ENCODE data around the gene FAM171A2. TPM values are rescaled to one million over a fixed set of nuclear protein-coding genes. Genes with fewer than 3 reads are reported as not detected.

Gene FAM171A2
- total and polyA plus RNA-seq, 2 donors from 2014 or later = 0.94 to 1.6 TPM

DNA sequence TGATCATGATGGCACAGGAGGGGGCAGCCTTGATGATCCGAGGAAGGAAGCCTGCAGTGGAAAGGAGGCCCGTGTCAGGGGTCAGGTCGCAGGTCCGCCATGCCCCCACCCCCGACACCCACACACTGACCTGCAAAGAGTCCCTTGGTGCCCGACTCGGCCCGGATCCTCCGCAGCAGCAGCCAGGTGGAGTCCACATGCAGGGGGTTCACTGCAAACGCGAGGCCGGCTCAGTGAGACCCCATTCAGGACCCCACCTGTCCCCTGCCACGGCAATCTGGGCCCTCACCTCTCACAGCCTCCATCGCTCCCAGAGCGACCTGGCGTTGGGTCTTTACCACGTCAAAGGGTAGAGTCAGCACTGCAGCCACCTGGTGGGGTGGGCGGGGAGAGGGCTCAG, 43.6 kb downstream of the FAM171A2 start:
- Histone ChIP-seq H3K4me3 (ENCODE audit: low read length in 3 of 3) (no peak overlapping the region), H3K9ac (ENCODE audit: low read length in 3 of 3) (no peak overlapping the region), H3K4me1 (ENCODE audit: control insufficient read depth in 2 of 3, insufficient read depth in 2 of 3, low read depth in 1 of 3, low read length in 3 of 3) (peaks cover 0 to 11% (median 0%) of the 10 kb centered on the region in 3 donors), H3K27ac (ENCODE audit: low read depth in 2 of 2, low read length in 2 of 2) (no peak overlapping the region), H3K36me3 (ENCODE audit: control insufficient read depth in 2 of 3, insufficient read depth in 3 of 3, low read length in 3 of 3) (peaks cover 0 to 25% (median 16%) of the 10 kb centered on the region in 3 donors), H3K9me3 (ENCODE audit: control insufficient read depth in 2 of 3, insufficient read depth in 1 of 3, low read length in 3 of 3) (no peaks in the 10 kb centered on the region), H3K27me3 (ENCODE audit: control insufficient read depth, insufficient read depth, low read length) (peaks cover 13% of the 10 kb centered on the region)
- TF ChIP-seq, protein P1, sequence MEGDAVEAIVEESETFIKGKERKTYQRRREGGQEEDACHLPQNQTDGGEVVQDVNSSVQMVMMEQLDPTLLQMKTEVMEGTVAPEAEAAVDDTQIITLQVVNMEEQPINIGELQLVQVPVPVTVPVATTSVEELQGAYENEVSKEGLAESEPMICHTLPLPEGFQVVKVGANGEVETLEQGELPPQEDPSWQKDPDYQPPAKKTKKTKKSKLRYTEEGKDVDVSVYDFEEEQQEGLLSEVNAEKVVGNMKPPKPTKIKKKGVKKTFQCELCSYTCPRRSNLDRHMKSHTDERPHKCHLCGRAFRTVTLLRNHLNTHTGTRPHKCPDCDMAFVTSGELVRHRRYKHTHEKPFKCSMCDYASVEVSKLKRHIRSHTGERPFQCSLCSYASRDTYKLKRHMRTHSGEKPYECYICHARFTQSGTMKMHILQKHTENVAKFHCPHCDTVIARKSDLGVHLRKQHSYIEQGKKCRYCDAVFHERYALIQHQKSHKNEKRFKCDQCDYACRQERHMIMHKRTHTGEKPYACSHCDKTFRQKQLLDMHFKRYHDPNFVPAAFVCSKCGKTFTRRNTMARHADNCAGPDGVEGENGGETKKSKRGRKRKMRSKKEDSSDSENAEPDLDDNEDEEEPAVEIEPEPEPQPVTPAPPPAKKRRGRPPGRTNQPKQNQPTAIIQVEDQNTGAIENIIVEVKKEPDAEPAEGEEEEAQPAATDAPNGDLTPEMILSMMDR (IDR thresholded peaks at IDR 0.05; ENCODE audit: borderline replicate concordance, extremely low read depth, insufficient read depth) = no peak
- FAIRE-seq (no peak), DNase-seq (no peak)
- intact Hi-C loops (cut with DNase I) = no loop called here

DNA sequence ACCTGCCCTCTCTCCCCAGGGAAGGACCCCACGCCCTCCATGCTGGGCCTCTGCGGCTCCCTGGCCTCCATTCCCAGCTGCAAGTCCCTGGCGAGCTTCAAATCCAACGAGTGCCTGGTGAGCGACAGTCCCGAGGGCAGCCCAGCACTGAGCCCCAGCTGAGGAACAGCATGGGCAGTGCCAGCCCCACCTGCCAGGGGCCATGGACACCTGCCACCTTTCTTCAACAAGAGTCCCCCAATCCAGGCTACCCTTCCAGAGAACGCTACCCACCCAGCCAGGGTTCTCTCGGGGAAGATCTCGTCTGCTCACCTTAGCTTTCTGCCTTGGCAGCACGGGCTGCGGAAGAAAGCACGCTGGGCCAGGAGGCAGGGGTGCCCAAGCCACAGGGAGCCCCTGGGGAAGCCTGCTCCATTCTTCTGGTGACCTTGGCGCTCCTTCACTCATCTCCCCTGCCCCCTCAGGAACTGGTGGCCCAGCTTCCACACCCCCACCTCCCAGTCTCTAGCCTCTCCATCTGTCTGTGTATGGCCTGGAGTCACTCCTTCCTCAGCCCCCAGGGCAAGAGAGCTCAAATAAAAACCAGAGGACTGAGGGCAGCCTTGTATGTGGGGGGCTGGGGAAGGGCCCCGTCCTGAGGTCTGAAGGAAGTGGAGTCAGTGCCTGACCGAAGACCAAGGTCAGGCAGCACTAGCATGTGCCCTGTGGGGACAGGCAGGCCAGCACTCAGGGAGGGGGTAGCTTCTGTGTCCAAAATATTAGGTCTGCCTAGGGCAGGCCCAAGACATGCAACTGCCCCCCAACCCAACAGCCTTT, 45.4 kb downstream of the FAM171A2 start:
- Histone ChIP-seq H3K4me1 (ENCODE audit: control insufficient read depth in 2 of 3, insufficient read depth in 2 of 3, low read depth in 1 of 3, low read length in 3 of 3) (peaks cover 0 to 8% (median 0%) of the 10 kb centered on the region in 3 donors), H3K27ac (ENCODE audit: low read depth in 2 of 2, low read length in 2 of 2) (no peak overlapping the region), H3K4me3 (ENCODE audit: low read length in 3 of 3) (no peak overlapping the region), H3K9me3 (ENCODE audit: control insufficient read depth in 2 of 3, insufficient read depth in 1 of 3, low read length in 3 of 3) (no peaks in the 10 kb centered on the region), H3K27me3 (ENCODE audit: control insufficient read depth, insufficient read depth, low read length) (peaks cover 19% of the 10 kb centered on the region), H3K9ac (ENCODE audit: low read length in 3 of 3) (no peak overlapping the region), H3K36me3 (ENCODE audit: control insufficient read depth in 2 of 3, insufficient read depth in 3 of 3, low read length in 3 of 3) (peaks cover 0 to 25% (median 16%) of the 10 kb centered on the region in 3 donors)
- TF ChIP-seq, protein P1 (IDR thresholded peaks at IDR 0.05; ENCODE audit: borderline replicate concordance, extremely low read depth, insufficient read depth) = no peak
- no peak for DNase-seq
- no peak for FAIRE-seq
- intact Hi-C loops (cut with DNase I) = no loop called here

DNA sequence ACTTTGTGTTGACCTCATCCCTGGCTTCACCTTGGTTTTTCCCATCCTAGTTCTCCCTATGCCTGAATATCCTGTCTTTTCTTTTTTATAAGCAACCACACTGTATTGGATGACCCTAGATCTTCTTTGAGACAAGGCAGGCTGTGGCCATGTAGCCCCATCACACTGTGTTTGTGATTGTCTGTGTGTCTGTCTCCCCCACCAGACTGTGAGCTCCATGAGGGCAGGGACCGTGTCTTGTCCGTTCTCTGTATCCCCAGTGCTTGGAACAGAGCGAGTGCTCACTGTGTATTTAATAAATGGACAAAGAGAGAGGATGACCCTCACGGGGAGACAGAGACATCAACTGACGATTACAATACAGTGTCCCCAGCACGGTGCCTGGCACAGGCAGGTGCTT, 46.1 kb downstream of the FAM171A2 start:
- Histone ChIP-seq H3K9me3 (ENCODE audit: control insufficient read depth in 2 of 3, insufficient read depth in 1 of 3, low read length in 3 of 3) (no peaks in the 10 kb centered on the region), H3K4me1 (ENCODE audit: control insufficient read depth in 2 of 3, insufficient read depth in 2 of 3, low read depth in 1 of 3, low read length in 3 of 3) (peaks cover 0 to 8% (median 0%) of the 10 kb centered on the region in 3 donors), H3K4me3 (ENCODE audit: low read length in 3 of 3) (no peak overlapping the region), H3K36me3 (ENCODE audit: control insufficient read depth in 2 of 3, insufficient read depth in 3 of 3, low read length in 3 of 3) (peaks cover 0 to 25% (median 16%) of the 10 kb centered on the region in 3 donors), H3K27ac (ENCODE audit: low read depth in 2 of 2, low read length in 2 of 2) (no peak overlapping the region), H3K27me3 (ENCODE audit: control insufficient read depth, insufficient read depth, low read length) (peaks cover 19% of the 10 kb centered on the region), H3K9ac (ENCODE audit: low read length in 3 of 3) (no peak overlapping the region)
- DNase-seq = no peak
- TF ChIP-seq, protein P1 (IDR thresholded peaks at IDR 0.05; ENCODE audit: borderline replicate concordance, extremely low read depth, insufficient read depth) = no peak
- intact Hi-C loops (cut with DNase I) = no loop called here
- no peak for FAIRE-seq
